ENCODE data around the gene MED13L. TPM values are rescaled to one million over a fixed set of nuclear protein-coding genes. Genes with fewer than 3 reads are reported as not detected.

MED13L gene
- total and polyA plus RNA-seq, 2 donors (not counting 1 experiment from before 2014, with no cell fraction given), result 20.3 to 207 TPM

GRCh38 chr12:116126610-116127009 lies 150.9 kb downstream of the MED13L start:
- Histone ChIP-seq H3K4me1 (ENCODE audit: control insufficient read depth in 2 of 2, insufficient read depth in 2 of 2, low read length in 2 of 2) (peaks cover 10 to 16% of the 10 kb centered on the region in 2 donors), H3K4me2 (replicated peaks; ENCODE audit: low read depth, low read length, poor library complexity, severe bottlenecking) (no peak overlapping the region), H3K27ac (ENCODE audit: low read length in 2 of 2) (no peak overlapping the region), H3K9ac (ENCODE audit: low read length) (no peak overlapping the region), H3K36me3 (replicated peaks in 1 of 2; ENCODE audit: control extremely low read depth in 1 of 2, control insufficient read depth in 1 of 2, extremely low read depth in 1 of 2, insufficient read depth in 2 of 2, low read length in 1 of 2) (no peaks in the 10 kb centered on the region), H4K20me1 (ENCODE audit: control insufficient read depth, insufficient read depth, low read length, poor library complexity, severe bottlenecking) (peaks cover 62% of the 10 kb centered on the region), H3K27me3 (replicated peaks in 1 of 4; ENCODE audit: control extremely low read depth in 1 of 4, control insufficient read depth in 3 of 4, insufficient read depth in 4 of 4, low read length in 3 of 4) (no peaks in the 10 kb centered on the region), H3K9me3 (ENCODE audit: control extremely low read depth in 1 of 3, control insufficient read depth in 2 of 3, insufficient read depth in 1 of 3, low read length in 2 of 3) (no peaks in the 10 kb centered on the region), H3K79me2 (ENCODE audit: control insufficient read depth, insufficient read depth, low read length) (peaks cover 94% of the 10 kb centered on the region), H2AFZ (ENCODE audit: insufficient read depth, low read depth, low read length, poor library complexity, severe bottlenecking) (no peak overlapping the region), H3K4me3 (ENCODE audit: control extremely low read depth in 1 of 5, extremely low read depth in 1 of 5, insufficient read depth in 1 of 5, low read depth in 2 of 5, low read length in 4 of 5) (no peak overlapping the region)
- DNase-seq (no peak), ATAC-seq (ENCODE audit: low read depth) (no peak)
- CTCF ChIA-PET, result interaction anchor here (1.4 kb wide), 1 partner anchor 15 kb away, joined by 5 read pairs; no protein-coding TSS in a partner anchor
- H3K9me3 Mint-ChIP-seq (ENCODE audit: insufficient read depth), result no peaks in the 10 kb centered on the region
- TF ChIP-seq, protein P1, sequence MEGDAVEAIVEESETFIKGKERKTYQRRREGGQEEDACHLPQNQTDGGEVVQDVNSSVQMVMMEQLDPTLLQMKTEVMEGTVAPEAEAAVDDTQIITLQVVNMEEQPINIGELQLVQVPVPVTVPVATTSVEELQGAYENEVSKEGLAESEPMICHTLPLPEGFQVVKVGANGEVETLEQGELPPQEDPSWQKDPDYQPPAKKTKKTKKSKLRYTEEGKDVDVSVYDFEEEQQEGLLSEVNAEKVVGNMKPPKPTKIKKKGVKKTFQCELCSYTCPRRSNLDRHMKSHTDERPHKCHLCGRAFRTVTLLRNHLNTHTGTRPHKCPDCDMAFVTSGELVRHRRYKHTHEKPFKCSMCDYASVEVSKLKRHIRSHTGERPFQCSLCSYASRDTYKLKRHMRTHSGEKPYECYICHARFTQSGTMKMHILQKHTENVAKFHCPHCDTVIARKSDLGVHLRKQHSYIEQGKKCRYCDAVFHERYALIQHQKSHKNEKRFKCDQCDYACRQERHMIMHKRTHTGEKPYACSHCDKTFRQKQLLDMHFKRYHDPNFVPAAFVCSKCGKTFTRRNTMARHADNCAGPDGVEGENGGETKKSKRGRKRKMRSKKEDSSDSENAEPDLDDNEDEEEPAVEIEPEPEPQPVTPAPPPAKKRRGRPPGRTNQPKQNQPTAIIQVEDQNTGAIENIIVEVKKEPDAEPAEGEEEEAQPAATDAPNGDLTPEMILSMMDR (IDR thresholded peaks at IDR 0.05), result no peak
- TF ChIP-seq EZH2 (IDR thresholded peaks at IDR 0.05; ENCODE audit: borderline replicate concordance, insufficient read depth, low read depth, low read length, poor library complexity, severe bottlenecking), result no peak
- H3K4me1 Mint-ChIP-seq, result peaks cover 65% of the 10 kb centered on the region
- H3K27ac Mint-ChIP-seq, result no peak overlapping the region
- intact Hi-C loops (cut with micrococcal nuclease), result no loop called here
- POLR2A ChIA-PET, result no interaction called here
- no peak overlapping the region for H3K4me3 Mint-ChIP-seq
- no peaks in the 10 kb centered on the region for H3K27me3 Mint-ChIP-seq

GRCh38 chr12:116125956-116126566 lies 151.4 kb downstream of the MED13L start:
- H3K4me1 ChIP-seq (ENCODE audit: control insufficient read depth in 2 of 2, insufficient read depth in 2 of 2, low read length in 2 of 2), result peaks cover 12 to 20% of the 10 kb centered on the region in 2 donors
- H3K27me3 ChIP-seq (replicated peaks in 1 of 4; ENCODE audit: control extremely low read depth in 1 of 4, control insufficient read depth in 3 of 4, insufficient read depth in 4 of 4, low read length in 3 of 4), result no peaks in the 10 kb centered on the region
- Mint-ChIP-seq H3K27me3 (no peaks in the 10 kb centered on the region), H3K27ac (no peak overlapping the region), H3K4me1 (peaks cover 65% of the 10 kb centered on the region), H3K9me3 (ENCODE audit: insufficient read depth) (no peaks in the 10 kb centered on the region), H3K4me3 (no peak overlapping the region)
- ChIA-PET POLR2A (no interaction called here), CTCF (no interaction called here)
- no peak overlapping the region for H3K27ac ChIP-seq (ENCODE audit: low read length in 2 of 2)
- no peak overlapping the region for H3K9ac ChIP-seq (ENCODE audit: low read length)
- H3K36me3 ChIP-seq (replicated peaks in 1 of 2; ENCODE audit: control extremely low read depth in 1 of 2, control insufficient read depth in 1 of 2, extremely low read depth in 1 of 2, insufficient read depth in 2 of 2, low read length in 1 of 2), result no peaks in the 10 kb centered on the region
- ATAC-seq (ENCODE audit: low read depth), result no peak
- no peak overlapping the region for H3K4me2 ChIP-seq (replicated peaks; ENCODE audit: low read depth, low read length, poor library complexity, severe bottlenecking)
- H2AFZ ChIP-seq (ENCODE audit: insufficient read depth, low read depth, low read length, poor library complexity, severe bottlenecking), result no peak overlapping the region
- no peak overlapping the region for H3K4me3 ChIP-seq (ENCODE audit: control extremely low read depth in 1 of 5, extremely low read depth in 1 of 5, insufficient read depth in 1 of 5, low read depth in 2 of 5, low read length in 4 of 5)
- intact Hi-C loops (cut with micrococcal nuclease), result no loop called here
- no peaks in the 10 kb centered on the region for H3K9me3 ChIP-seq (ENCODE audit: control extremely low read depth in 1 of 3, control insufficient read depth in 2 of 3, insufficient read depth in 1 of 3, low read length in 2 of 3)
- DNase-seq, result no peak
- TF ChIP-seq, protein P1 (IDR thresholded peaks at IDR 0.05), result no peak
- no peak for TF ChIP-seq EZH2 (IDR thresholded peaks at IDR 0.05; ENCODE audit: borderline replicate concordance, insufficient read depth, low read depth, low read length, poor library complexity, severe bottlenecking)
- H3K79me2 ChIP-seq (ENCODE audit: control insufficient read depth, insufficient read depth, low read length), result peaks cover 94% of the 10 kb centered on the region
- H4K20me1 ChIP-seq (ENCODE audit: control insufficient read depth, insufficient read depth, low read length, poor library complexity, severe bottlenecking), result peaks cover 62% of the 10 kb centered on the region
- 96% methylated on average over 4 of the region's 4 CpGs for WGBS (ENCODE audit: insufficient coverage)

Measured in B cell (primary cell).